Measurements from ENCODE around the gene SERPINC1. TPM values are rescaled to one million over a fixed set of nuclear protein-coding genes. Genes with fewer than 3 reads are reported as not detected.
"Not testable (repeated sequence)": the region's sequence is repeated elsewhere in the genome, so short reads cannot be mapped to it uniquely, and the experiment has no call there.

Gene SERPINC1
- total RNA-seq = not detected

DNA sequence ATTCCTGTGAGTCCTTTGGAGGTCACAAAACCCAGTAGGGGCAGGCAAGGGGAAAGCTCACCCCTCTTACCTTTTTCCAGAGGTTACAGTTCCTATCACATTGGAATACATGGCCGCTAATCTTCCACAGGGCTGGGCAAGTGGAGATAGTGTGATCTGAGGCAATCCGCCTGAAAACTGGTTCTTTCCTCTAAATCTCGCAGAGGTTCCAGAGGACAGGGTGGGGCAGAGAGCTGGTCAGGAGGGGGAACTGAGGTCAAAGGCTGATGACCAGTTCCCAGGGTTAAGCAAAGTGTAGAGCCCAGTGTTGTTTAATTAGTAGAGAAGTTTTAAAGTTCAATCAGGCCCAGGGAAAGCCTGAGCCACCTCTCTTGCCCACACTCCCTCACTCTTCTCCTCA lies at the start of gene SERPINC1:
TSS of gene SERPINC1 (minus strand) at position 179 of the 400 bp plus-strand sequence. CDS start at position 111, 68 bp downstream.
- Histone ChIP-seq H3K4me3 (peak within 1 kb of the TSS in 1 of 4 donors; percentile 35), H3K36me3 (no peaks in the 10 kb centered on the region), H3K27ac (no peak within 1 kb of the TSS), H3K27me3 (no peaks in the 10 kb centered on the region), H3K9me3 (no peaks in the 10 kb centered on the region), H3K4me1 (no peaks in the 10 kb centered on the region)
- DNase-seq = no peak
- no peak for TF ChIP-seq POLR2A (IDR thresholded peaks at IDR 0.05)
- TF ChIP-seq, protein P1, sequence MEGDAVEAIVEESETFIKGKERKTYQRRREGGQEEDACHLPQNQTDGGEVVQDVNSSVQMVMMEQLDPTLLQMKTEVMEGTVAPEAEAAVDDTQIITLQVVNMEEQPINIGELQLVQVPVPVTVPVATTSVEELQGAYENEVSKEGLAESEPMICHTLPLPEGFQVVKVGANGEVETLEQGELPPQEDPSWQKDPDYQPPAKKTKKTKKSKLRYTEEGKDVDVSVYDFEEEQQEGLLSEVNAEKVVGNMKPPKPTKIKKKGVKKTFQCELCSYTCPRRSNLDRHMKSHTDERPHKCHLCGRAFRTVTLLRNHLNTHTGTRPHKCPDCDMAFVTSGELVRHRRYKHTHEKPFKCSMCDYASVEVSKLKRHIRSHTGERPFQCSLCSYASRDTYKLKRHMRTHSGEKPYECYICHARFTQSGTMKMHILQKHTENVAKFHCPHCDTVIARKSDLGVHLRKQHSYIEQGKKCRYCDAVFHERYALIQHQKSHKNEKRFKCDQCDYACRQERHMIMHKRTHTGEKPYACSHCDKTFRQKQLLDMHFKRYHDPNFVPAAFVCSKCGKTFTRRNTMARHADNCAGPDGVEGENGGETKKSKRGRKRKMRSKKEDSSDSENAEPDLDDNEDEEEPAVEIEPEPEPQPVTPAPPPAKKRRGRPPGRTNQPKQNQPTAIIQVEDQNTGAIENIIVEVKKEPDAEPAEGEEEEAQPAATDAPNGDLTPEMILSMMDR (IDR thresholded peaks at IDR 0.05) = no peak

DNA sequence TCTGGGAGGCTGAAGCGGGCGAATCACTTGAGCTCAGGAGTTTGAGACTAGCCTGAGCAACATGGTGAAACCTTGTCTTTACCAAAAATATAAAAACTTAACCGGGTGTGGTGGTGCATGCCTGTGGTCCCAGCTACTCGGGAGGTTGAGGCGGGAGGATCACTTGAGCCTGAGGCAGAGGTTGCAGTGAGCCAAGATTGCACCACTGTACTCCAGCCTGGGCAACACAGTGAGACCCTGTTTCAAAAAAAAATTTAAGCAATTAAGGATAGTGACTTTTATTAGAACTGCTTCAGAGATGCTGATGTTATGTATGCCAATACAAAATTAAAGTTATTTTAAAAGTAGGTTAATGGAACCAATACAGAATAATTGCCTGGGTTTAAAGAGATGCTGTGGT lies 48.8 kb upstream of the SERPINC1 start:
- not testable (repeated sequence) for H3K4me3 ChIP-seq, DNase-seq, H3K27ac ChIP-seq, H3K27me3 ChIP-seq, H3K4me1 ChIP-seq, H3K9me3 ChIP-seq
- peaks cover 0 to 96% (median 0%) of the 10 kb centered on the region in 3 donors for H3K36me3 ChIP-seq

DNA sequence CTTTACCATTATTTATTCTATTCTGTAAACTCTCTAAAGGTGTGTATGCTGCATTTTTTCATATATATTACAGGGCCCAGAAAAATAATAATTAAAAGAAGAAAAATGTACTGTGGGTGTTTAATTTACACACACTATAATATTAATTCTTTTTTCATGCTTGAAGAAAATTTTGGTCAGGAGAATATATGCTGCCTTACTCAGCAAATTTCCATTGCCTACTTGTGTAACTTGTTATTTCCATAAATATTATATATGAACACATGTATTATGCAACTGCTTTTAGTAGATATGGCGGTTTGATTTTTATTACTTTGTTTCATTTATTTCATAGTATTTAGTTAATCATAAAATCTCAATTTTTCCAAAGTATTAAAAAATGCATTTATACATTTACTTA lies 46.4 kb upstream of the SERPINC1 start:
- H3K4me1 ChIP-seq = no peaks in the 10 kb centered on the region
- DNase-seq = no peak
- peaks cover 0 to 97% (median 0%) of the 10 kb centered on the region in 3 donors for H3K36me3 ChIP-seq
- no peak overlapping the region for H3K4me3 ChIP-seq
- no peak overlapping the region for H3K27ac ChIP-seq
- H3K9me3 ChIP-seq = no peaks in the 10 kb centered on the region
- no peak for TF ChIP-seq POLR2A (IDR thresholded peaks at IDR 0.05)
- TF ChIP-seq, protein P1 (IDR thresholded peaks at IDR 0.05) = no peak
- no peaks in the 10 kb centered on the region for H3K27me3 ChIP-seq

DNA sequence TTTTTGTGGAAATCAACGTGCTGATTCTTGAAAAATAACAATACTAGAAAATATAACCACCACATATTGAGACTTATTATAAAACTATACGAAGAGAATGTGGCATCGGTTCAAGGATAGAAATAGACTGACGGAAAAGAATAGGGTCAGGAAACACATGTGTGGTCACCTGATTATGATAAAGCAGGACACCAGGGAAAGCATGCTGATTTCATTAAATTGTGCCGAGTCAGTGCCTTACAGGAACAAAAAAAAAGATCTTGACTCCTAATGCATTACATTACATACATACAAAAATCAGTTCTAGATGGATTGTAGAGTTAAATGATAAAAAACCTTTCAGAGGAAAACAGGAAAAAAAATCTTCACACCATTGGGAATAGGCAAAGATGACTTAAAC lies 43.5 kb upstream of the SERPINC1 start:
- no peak for DNase-seq
- H3K9me3 ChIP-seq = no peaks in the 10 kb centered on the region
- TF ChIP-seq, protein P1 (IDR thresholded peaks at IDR 0.05) = no peak
- TF ChIP-seq POLR2A (IDR thresholded peaks at IDR 0.05) = no peak
- no peak overlapping the region for H3K27ac ChIP-seq
- no peaks in the 10 kb centered on the region for H3K27me3 ChIP-seq
- no peaks in the 10 kb centered on the region for H3K4me1 ChIP-seq
- H3K36me3 ChIP-seq = peaks cover 0 to 98% (median 0%) of the 10 kb centered on the region in 3 donors
- H3K4me3 ChIP-seq = no peak overlapping the region

DNA sequence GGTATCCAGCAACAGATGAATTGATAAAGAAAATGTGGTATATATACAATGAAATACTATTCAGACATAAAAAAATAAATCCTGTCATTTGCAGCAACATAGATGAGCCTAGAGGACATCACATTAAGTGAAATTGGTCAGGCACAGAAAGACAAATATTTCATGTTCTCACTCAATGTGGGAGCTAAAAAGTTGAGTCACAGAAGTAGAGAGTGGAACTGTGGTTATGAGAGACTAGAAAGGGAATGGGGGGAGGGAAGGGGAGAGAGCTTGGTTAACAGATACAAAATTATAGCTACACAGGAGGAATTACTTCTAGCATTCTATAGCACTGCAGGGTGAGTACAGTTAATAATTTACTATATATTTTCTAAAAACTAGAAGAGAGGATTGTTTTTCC lies 37.1 kb upstream of the SERPINC1 start:
- no peak for TF ChIP-seq POLR2A (IDR thresholded peaks at IDR 0.05)
- TF ChIP-seq, protein P1 (IDR thresholded peaks at IDR 0.05) = no peak
- Histone ChIP-seq H3K27ac (no peak overlapping the region), H3K4me3 (no peak overlapping the region), H3K27me3 (no peaks in the 10 kb centered on the region), H3K9me3 (no peaks in the 10 kb centered on the region), H3K4me1 (no peaks in the 10 kb centered on the region), H3K36me3 (peaks cover 0 to 95% (median 0%) of the 10 kb centered on the region in 3 donors)
- DNase-seq = no peak

DNA sequence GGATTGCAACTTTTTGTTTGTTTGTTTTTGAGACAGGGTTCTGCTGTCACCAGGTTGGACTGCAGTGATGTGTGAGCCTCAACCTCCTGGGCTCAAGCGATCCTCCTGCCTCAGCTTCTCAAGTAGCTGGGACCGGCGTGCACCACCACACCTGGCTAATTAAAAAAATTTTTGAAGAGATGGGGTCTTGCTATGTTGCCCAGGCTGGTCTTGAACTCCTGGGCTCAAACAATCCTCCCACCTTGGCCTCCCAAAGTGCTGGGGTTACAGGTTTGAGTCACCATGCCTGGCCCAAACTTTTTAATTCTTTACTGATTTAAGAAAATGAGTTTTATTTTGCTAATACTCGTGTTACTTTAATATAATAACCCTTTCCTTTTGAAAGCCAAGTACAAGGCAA lies 31.5 kb upstream of the SERPINC1 start:
- Histone ChIP-seq H3K4me3 (no peak overlapping the region), H3K36me3 (peaks cover 0 to 97% (median 0%) of the 10 kb centered on the region in 3 donors), H3K27ac (no peak overlapping the region), H3K9me3 (no peaks in the 10 kb centered on the region), H3K27me3 (no peaks in the 10 kb centered on the region), H3K4me1 (no peaks in the 10 kb centered on the region)
- TF ChIP-seq POLR2A (IDR thresholded peaks at IDR 0.05) = no peak
- TF ChIP-seq, protein P1 (IDR thresholded peaks at IDR 0.05) = no peak
- no peak for DNase-seq
